Loucy (cell line): Measurements from ENCODE around the gene MYCBP.
A peak's percentile ranks its signal among the peaks of the same experiment; 100 is the strongest.

Experiments used
- CTCF ChIP-seq: fragments of 200-600 bp; sonication (generic); conservative IDR thresholded peaks from 2 replicates; pipeline ENCODE4 v1.5.1; 2014; ENCODE audit warnings: mild to moderate bottlenecking, antibody characterized with exemption, low read length
- EZH2phosphoT487 ChIP-seq: fragments of 200-600 bp; IDR thresholded peaks from 2 replicates; pipeline ENCODE4 v1.6.1; 2018; ENCODE audit warnings: antibody characterized with exemption, mild to moderate bottlenecking, moderate library complexity, borderline replicate concordance

- peak; percentile 28; the same call in 1 of the 2 replicates for TF ChIP-seq CTCF
- TF ChIP-seq EZH2phosphoT487: no peak
These were observed 18.6 kb upstream of the MYCBP start for GRCh38 chr1:38891753-38892152.
